Measurements from ENCODE around the gene KLHL6.

Gene KLHL6

DNA sequence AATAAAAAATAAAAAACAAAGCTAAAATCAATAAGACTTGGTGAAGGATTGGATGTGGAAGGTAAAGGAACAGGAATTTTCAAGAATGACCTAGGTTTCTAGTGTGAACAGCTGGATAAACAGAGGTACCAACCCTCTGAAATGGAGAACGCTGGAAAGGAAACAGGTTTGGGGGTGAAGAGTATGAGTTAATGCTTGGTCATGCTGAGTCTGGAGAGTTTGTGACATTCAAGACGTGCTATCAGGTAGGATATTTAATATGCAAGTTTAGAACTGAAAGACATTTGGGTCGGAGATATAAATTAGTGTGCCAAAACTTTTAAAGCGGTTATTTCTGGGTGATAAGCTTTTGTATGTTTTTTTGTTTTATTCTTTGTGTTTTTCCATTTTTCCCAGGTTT, 11.4 kb upstream of the KLHL6 start:
- in situ Hi-C loops (cut with HindIII; ENCODE audit: low sequenced_read_pairs): no loop called here

GRCh38 chr3:183564046-183564445, 8.5 kb upstream of the KLHL6 start:
- in situ Hi-C loops (cut with HindIII; ENCODE audit: low sequenced_read_pairs): no loop called here

- in situ Hi-C loops (cut with HindIII; ENCODE audit: low sequenced_read_pairs): no loop called here
Observed at GRCh38 chr3:183563536-183563874, 8.0 kb upstream of the KLHL6 start.

GRCh38 chr3:183560607-183561006, 5.1 kb upstream of the KLHL6 start:
- in situ Hi-C loops (cut with HindIII; ENCODE audit: low sequenced_read_pairs): no loop called here

DNA sequence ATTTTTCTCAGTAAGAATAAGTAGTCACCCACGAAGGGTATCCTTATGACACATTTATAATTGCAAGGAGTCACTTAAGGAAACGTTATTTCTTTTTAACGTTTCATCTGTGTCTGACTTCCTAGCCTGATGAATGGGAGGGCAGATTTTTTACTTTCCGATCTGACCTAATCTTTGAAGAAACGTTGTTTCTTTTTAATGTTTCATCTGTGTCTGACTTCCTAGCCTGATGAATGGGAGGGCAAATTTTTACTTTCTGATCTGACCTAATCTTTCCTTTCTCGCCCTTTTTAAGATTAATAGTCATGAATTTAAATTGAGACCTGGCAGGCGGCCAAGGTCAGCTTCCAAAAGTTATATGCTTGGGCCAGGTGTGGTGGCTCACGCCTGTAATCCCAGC, 3.0 kb upstream of the KLHL6 start:
- in situ Hi-C loops (cut with HindIII; ENCODE audit: low sequenced_read_pairs): no loop called here

DNA sequence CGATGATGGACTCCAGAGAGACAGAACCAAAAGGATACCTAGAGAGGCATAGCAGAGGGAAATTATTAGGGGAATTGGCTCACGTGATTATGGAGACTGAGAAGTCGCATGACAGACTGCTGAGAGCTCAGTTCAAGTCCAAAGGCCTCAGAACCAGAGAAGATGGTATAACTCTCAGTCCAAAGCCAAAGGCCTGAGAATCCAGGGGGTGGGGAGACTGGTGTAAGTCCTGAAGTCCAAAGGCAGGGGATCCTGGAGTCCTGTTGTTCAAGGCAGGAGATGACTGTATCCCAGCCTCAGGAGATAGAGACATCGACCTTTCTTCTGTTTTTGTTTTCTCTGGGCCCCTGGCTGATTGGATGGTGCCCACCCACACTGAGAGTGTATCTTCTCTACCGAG, 1.2 kb upstream of the KLHL6 start:
- in situ Hi-C loops (cut with HindIII; ENCODE audit: low sequenced_read_pairs): no loop called here

DNA sequence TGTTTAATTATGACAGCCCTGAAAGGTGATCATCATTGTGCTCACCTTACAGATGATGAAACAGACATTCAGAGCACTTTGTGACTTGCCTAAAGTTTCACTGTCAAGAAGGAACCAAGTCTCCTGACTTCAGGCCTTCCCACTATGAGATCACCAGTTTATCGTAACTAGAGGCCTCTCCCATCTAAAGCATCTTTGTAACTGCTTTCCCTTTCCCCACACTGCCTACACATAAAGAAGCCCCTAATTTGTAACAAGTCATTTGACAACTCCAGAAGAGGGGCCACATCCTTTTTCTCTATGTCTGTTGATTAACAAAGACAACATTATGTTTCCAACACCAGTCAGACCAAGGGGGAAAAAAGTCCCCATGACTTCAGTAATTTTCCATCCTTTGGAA, 1.1 kb downstream of the KLHL6 start:
- in situ Hi-C loops (cut with HindIII; ENCODE audit: low sequenced_read_pairs): no loop called here

DNA sequence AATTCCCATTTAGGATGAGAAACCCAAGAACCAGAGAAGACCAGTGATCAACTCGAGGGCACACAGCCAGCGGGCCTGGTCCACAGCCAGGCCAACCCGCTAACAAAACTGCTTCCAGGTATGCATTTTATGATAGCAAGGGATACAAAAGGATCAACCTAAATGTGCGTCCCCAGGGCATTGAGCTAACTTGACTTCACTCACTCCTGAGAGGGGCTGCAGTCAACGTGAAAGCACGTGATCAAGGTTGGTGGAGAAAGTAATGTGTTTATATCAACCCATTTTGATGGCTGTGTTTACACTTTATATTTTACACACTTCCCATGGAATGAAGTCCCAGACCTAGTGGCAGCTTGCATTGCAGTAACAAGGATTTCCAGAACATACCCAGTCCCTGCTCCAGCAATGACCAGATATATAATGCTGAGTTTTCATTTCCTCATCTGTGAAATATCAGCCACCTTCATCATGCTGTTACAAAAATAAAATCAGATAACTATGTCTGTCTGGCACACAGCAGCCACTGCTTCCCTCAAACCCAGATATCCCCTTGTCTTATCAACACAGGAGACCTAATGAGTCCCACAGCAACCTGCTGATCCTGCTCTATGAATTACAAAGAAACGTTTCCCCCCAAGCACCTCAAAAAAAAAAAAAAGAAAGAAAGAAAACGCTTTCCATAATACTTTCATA, 2.0 kb downstream of the KLHL6 start:
- in situ Hi-C loops (cut with HindIII; ENCODE audit: low sequenced_read_pairs): no loop called here

GRCh38 chr3:183551930-183552329, 3.6 kb downstream of the KLHL6 start:
- in situ Hi-C loops (cut with HindIII; ENCODE audit: low sequenced_read_pairs): no loop called here

- in situ Hi-C loops (cut with HindIII; ENCODE audit: low sequenced_read_pairs): no loop called here
Observed at GRCh38 chr3:183548262-183548769, 7.2 kb downstream of the KLHL6 start.

- in situ Hi-C loops (cut with HindIII; ENCODE audit: low sequenced_read_pairs): no loop called here
Observed at GRCh38 chr3:183546625-183547024, 8.9 kb downstream of the KLHL6 start.

- in situ Hi-C loops (cut with HindIII; ENCODE audit: low sequenced_read_pairs): no loop called here
Observed at GRCh38 chr3:183545708-183546107, 9.8 kb downstream of the KLHL6 start.

DNA sequence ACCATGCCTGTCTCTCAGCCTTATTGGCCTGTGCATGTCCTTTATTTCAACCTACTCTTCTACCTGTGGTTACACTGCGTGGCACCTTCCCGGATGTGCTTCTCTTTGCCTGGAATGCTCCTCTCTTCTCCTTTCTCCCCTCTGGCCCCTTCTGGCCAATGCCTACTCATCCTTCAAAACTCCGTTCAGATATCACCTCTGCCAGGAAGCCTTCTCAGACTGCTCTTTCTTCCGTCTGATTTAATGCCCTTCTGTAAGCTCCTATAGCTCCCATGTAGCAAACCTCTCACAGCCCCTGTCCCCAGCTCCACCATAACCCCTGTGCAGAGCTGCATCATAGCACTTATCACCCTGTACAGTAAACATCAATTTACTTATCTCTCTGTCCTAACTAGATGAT, 13.2 kb downstream of the KLHL6 start:
- in situ Hi-C loops (cut with HindIII; ENCODE audit: low sequenced_read_pairs): no loop called here

- in situ Hi-C loops (cut with HindIII; ENCODE audit: low sequenced_read_pairs): no loop called here
Observed at GRCh38 chr3:183541738-183542137, 13.8 kb downstream of the KLHL6 start.

DNA sequence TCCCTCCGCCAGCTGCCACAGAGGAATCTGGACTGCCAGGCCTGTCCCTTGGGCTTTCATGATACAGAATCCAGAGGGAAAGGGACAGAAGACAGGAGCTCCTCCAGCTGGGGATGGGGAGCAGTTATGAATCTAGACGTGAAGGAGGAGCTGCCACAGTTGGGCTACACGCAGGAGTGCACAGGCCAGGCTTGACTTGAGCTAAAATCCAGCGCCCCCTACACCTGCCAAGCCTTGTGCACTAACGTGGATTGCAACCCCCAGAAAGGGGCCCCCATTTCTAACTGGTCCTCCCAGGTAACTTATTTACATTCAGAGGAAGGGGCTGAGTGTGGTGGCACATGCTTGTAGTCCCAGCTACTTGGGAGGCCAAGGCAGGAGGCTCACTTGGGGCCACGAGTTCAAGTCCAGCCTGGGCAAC, 14.3 kb downstream of the KLHL6 start:
- in situ Hi-C loops (cut with HindIII; ENCODE audit: low sequenced_read_pairs): no loop called here

DNA sequence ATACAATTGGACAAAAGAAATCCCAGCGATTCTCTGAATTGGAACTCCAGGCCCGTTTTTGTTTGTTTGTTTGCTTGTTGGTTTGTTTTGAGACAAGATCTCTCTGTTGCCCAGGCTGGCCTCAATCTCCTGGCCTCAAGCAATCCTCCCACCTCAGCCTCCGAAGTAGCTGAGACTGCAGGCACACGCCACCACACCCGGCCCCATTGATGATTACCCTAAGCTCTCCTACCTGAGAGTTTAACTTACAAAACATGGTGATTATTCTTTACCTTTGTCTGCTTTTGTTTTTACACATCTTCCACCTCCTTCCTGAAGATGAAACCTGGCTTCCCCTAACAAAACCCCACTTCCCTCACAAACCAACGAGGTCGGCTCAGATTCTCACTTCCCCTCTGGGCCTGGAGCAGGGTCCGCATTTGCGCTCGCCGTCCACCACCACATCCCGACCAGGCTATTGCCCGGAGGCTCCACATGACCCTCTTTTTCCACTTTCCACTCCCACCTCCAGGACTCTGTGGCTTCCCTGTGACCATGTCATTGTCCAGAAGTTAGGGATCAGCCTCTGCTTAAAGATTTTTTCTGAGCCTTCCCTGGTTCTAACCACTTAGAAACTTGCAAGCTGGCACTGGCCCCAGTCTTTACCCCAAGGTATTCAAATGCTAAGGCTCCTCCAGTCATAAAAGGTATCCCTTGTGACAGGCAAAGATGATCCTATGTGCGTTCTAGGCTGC, 14.8 kb downstream of the KLHL6 start:
- in situ Hi-C loops (cut with HindIII; ENCODE audit: low sequenced_read_pairs): no loop called here

DNA sequence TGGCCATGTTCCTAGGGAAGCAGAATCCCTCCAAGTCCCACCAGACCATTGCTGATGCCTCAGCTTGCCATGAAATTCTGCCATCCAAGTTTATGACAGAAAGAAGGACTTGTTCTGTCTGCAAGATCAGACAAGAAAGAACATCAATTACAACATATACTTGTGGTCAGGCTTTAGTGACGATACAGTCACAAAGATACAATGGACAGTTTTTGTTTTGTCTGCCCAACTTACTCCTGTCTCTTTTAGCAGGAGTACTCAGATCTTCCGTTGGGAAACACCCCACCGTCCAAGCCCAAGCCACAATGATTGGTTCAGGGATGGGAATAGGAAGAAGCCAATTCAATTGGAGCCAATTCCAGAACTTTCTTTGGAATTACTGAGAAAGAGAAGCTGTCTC, 15.7 kb downstream of the KLHL6 start:
- in situ Hi-C loops (cut with HindIII; ENCODE audit: low sequenced_read_pairs): loop anchor here (5.0 kb wide), 1 partner anchor 42 kb away; no protein-coding TSS in a partner anchor

DNA sequence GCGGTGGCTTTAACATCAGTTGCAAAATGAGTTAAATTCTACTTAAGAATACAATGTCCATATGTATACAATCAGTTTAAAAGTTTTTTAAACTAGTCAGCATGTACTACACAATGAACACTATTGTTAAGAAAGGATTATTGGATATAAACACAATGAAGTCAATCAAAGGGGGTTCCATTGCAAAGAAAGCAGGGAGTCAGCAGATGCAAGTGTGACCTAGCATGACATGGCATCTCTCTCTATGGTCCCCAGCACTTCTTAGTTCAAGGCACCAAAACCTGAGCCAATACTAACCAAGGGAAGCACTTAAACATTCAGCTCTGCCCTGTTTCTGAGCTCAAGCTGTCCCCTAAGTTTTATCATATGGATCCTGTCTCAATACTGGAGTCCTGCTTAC, 17.0 kb downstream of the KLHL6 start:
- in situ Hi-C loops (cut with HindIII; ENCODE audit: low sequenced_read_pairs): loop anchor here (5.0 kb wide), 1 partner anchor 44 kb away; no protein-coding TSS in a partner anchor

DNA sequence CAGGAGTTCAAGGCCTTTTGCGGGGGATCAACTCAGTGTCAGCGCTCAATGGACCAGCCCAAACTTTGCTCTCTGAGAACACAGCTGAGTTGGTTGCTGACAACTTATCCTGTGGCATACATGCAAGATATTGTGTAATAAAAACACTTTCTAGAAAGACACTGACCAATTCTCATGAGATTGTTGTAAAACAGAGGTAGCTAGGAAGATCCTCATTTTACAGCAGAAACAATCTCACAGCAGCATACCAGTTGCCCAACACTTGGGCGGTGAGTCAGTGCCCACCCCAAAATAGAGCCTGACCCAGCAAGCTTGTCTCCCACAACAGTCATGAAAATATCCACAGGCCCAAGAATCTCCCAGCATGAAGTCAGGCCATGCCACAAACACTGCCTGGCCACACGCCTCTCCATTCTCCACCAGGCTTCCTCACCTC, 18.2 kb downstream of the KLHL6 start:
- in situ Hi-C loops (cut with HindIII; ENCODE audit: low sequenced_read_pairs): loop anchor here (5.0 kb wide), 1 partner anchor 45 kb away; no protein-coding TSS in a partner anchor

DNA sequence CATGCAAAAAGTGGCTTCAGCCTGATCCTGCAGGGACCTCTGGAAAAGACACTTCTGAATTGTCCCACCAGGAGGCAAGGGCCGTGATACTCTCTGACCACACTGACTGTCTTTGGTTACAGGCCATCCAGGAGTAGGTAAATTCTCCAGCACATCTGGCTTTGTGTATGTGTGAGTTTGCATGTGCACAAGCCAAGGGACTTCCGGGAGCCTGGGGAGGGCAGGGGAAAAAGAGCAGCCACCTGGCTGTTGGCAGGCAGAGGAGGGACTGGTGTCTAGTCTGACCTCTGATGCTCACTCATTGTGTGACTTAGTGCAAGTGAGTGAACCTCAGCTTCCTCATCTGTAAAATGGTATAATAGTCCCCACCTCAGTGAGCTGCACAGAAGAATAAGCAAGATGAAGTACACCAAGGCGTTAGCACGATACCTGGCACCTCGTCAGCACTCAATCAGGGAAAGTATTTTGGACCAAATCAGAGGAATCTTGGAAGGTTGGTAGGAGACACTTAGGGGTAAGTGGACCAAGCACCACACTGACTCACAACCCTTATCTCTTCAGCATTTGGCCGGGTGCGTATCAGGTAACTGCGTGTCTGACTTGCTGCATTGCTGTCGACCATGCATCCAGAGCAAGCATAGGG, 19.1 kb downstream of the KLHL6 start:
- in situ Hi-C loops (cut with HindIII; ENCODE audit: low sequenced_read_pairs): loop anchor here (5.0 kb wide), 1 partner anchor 46 kb away; no protein-coding TSS in a partner anchor

GRCh38 chr3:183534249-183534648, 21.3 kb downstream of the KLHL6 start:
- in situ Hi-C loops (cut with HindIII; ENCODE audit: low sequenced_read_pairs): no loop called here

Measured in endothelial cell of hepatic sinusoid (primary cell).